ENCODE data around the gene EIF4B.
A peak's percentile ranks its signal among the peaks of the same experiment; 100 is the strongest.

EIF4B gene

DNA sequence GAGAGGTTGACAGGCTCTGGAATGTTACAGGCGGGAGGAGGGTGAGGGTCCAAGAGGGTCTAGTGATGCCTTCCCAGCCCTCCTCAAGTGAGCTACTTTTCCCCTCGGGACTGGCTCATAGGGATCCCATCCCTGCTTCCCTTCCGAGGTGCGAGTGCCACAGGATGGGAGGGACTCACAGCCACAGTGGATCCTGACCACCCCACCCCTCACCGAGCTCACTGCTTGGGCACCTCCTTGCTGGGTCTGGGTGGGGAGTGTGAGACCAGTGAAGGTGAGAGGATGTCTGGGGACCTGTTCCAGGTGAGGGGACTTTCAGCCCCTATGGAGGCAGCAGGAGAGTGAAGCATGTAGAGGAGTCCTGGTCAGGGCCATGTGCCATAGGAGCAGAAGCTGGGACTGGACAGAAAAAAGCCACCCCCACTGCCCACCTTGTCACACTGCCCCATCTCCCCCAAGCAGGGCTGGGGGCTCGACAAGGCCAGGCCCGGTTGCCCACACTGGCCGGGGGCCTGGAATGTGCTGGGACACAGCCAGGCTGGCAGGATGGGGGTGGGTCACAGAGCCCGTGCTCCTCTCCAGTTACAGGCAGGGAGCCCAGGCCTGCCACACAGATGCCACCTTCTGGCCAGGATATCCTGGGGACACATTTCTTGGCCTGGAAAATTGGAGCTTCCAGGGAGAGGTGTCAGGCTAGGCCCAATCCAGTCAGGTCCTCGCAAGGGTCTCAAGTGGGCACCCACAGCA lies 42.0 kb downstream of the EIF4B start:
- DNase-seq, result peak; percentile 32

DNA sequence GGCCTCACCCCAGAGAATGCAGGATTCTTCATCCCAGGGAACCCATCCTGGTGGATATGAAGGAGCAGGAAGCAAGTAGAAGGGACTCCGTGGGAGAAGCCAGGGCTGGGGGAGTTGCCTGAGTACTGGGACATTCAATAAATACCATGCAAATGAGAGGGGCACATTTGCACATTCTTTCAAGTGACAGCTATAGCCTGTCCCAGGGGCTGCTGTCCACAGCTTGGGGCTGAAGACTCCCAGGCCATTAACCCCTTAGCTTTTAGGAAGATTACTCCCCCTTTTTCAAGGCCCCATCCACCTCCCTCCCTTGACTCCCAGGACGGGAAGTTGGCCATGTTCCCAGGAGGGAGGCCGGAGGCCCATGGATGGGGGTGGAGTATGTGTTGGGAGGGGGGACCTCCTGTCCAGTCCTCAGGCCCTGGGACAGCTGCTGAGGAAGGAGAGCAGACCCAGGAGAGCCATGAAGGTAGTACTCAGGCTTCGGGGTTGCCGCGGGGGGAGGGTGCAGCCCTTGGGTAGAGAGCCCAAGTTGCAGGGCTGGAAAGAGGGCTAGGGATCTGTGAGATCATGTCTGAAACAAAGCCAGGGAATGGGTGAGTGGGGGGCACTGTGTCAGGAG lies 42.6 kb downstream of the EIF4B start:
- DNase-seq, result no peak

DNA sequence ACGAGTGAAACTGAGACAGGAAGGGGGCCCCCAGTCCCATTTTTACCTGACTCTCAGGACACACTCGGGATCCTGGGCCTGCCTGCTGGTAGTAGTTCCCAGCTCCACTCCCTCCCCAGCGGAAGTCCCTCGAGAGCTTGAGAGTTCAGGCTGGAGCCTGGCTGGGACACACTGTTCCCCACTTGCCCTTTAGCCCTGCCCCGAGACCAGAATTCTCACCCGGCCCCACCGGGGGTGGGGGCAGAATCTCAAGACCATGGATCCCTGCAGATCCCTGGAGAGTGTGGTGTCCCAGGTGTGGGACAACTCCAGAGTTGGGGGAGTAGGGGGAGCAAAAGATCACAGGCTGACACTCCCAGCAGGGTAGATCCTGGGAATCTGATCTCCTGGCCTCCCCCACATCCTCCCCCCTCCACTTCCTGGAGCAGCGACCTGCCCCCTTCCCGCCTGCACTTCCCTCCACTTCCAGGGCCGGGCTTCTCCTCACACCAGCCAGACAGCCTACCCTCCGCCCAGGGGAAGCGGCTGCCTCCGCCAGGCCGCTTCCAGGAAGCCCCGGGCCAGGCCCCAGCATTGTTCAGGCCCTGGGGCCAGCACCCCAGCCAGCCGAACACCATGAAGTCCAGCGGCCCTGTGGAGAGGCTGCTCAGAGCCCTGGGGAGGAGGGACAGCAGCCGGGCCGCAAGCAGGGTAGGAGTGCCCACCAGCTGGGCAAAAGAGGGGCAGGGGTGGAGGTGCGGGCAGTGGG lies 43.5 kb downstream of the EIF4B start, which contains the start of gene TNS2:
Gene TNS2, plus strand, starts transcription at position 495 of the 748 bp plus-strand sequence. Its CDS starts 121 bp downstream, at position 616.
- no peak for DNase-seq

DNA sequence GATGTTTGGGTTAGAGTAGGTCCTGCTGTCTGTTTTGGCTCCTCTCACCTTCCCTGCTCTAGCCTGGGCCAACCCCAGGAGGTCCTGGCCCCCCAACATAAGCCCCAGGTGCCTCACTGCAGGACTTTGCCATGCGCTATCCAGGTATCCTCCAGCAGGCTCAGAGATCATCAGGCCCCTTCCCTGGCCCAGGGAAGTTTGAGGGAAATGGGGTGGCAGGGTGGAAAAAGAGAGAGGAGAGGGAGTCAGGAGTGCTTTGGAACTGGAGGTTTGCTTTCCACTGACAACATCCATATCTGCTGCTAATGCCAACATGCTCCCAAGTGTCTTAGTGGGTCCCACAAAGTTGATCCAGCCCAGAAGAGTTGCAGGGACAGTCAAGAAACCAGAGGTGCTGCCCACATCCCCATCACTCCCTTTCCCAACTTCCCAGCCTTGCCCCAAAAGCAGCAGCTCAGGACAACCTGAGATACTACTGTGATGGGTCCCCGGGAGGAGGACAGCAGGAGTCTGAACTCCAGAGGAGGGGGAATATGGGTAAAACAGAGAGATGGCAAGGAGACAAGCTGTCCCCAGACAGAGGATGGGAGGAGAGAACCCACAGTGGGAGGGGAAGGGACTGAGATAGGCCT lies 44.3 kb downstream of the EIF4B start:
- DNase-seq, result no peak

DNA sequence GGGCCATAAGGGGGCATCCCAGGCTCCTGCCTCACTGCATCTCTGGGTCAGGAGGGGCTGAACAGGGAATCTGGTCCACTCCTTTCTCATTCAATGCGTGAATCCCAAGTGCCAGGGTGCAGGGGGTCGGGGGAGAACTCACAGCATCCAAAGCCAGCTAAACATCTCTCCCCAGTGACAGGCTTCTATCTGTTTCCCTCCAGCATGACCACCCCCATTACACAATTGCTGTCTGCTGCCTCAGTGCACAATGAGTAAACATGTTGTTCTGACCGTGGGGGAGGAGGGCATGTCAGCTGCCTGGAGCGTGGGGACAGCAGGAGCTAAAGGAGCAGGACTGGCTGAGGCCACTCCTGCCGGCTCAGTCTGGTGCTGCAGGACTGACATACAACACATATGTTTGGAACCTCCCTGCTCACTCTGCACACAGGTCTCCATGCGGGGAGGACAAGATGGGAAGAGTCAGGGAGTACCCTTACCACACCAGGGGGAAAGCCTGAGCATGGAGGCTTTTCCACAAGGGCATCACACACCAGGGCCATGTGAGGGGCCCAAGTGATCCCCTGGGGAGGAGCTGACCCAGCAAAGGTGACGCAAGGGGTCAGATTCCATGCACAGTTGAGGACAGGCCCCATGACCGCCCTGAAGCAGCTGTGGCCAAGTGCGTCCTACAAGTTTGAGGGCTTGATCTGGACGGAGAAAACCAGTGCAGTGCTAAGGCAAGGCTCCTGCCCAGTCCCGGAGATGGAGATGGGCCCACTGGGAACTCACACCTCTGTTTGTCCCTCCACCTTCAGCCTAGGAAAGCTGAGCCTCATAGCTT lies 45.0 kb downstream of the EIF4B start:
- peak; percentile 52 for DNase-seq

DNA sequence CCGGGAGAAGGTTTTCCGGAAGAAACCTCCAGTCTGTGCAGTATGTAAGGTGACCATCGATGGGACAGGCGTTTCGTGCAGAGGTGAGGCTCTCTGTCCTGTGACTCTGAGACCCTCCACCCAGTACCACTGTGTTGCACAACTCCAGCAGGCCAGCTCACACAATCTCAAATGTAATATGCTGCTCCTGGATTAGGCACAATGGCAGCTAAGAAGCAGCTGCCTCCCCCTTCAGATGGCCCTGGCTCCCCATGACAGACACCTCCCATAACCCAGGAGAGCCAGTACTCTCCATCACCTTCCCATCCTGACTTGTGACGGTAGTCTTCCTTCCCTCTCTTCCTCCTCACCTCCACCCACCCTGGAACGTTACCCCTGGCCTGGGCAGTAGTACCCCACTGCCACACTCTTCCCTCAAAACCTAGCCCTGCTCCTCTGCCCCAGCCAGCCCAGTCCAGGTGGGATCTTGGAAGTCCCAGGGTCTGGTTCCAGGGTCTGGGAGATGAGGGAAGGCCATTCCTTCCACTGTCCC lies 45.7 kb downstream of the EIF4B start:
- no peak for DNase-seq

DNA sequence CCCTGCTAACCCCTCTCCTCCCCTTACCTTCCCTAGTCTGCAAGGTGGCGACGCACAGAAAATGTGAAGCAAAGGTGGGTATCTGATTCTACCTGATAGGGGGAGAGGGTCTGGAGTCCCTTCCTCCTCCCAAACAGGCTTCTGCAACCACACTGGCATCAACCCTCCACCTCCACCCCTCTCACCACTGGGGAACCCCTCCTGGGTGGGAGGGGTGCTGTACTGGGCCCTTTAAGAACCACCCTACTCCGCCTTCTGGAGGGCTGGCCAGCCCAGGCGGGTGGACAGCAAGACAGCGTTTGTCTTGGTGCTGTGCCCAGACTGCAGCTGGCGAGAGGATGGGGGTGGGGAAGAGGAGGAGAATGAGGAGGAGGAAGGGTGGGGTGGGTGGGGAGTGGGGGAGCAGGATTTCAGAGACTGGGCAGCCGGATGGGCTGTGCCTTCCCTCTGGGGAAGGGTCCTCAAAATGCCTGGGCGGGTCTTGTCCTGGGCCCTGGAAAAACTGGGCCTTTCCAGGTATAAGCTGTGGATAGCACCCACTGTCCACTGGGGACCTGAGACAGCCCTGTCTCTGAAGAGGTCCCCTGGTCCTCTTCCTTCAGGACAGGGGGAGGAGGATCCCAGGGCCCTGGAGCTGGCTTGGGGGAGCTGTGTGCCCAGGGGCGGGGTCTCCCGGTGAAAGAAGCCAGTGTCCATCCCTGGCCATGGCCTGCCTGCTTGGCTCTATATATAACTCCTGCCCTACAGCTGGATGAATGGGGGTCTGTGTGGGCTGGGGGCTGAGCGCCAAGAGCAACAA lies 46.4 kb downstream of the EIF4B start:
- no peak for DNase-seq

DNA sequence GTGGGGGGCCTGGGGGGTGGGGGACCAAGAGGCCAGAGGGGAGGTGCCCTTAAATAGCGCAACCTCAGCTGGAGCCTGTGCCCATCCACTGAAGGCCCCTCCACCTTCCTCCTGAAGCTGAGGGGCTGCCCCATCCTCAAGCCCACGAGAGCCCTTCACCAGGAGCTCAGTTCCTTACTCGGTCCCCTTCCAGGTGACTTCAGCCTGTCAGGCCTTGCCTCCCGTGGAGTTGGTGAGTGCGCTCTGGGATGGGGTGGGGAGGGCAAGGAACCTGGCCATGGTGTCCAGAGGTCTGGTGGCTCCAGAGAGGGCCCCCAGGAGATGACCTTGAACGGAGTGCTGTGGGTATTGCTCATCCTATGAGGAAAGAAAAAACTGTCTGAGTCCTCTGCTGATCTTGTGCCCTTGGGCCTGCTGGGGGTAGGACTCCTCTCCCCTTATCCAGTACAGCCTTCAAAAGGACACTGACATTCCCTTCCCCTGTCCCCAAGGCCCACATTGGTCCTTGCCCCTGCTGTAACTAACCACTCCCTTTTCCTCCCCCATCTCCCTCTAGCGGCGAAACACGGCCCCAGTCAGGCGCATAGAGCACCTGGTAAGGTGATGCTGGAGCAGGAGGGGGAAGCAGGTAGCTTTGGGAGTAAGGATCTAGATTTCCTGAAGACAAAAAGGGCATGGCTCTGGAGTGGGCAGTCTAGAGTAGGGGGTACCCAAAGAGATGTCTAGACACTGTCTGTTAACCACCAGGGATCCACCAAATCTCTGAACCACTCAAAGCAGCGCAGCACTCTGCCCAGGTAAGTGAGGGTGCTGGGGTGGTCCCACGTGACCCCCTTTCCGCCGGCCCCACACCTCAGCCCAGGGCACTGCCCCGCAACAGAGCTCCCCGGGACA lies 47.2 kb downstream of the EIF4B start:
- DNase-seq, result no peak

DNA sequence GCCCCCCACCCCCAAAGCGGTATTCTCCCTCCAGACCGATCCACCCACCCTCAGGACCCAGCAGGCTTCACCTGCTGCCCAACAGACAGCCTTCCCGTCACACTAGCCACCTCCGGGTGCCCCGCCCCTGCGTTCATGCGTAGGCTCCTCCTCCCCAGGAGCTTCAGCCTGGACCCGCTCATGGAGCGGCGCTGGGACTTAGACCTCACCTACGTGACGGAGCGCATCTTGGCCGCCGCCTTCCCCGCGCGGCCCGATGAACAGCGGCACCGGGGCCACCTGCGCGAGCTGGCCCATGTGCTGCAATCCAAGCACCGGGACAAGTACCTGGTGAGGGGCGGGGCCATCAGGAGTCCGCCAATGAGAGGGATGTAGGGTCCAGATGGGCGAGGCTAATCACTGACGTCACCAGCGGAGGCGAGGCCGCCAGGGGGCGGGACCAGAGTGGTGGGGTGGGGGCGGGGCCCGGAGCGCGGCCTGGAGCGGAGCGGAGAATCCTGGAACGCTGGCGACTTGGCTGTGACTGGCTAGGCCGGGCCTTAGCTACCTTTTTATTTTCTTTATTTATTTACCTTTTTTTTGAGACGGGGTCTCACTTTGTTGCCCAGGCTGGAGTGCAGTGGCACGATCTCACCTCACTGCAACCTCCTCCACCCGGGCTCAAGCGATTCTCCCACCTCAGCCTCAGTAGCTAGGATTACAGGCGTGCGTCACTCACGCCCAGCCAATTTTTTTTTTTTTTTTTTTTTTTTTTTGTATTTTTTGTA lies 48.0 kb downstream of the EIF4B start:
- peak; percentile 79 for DNase-seq

DNA sequence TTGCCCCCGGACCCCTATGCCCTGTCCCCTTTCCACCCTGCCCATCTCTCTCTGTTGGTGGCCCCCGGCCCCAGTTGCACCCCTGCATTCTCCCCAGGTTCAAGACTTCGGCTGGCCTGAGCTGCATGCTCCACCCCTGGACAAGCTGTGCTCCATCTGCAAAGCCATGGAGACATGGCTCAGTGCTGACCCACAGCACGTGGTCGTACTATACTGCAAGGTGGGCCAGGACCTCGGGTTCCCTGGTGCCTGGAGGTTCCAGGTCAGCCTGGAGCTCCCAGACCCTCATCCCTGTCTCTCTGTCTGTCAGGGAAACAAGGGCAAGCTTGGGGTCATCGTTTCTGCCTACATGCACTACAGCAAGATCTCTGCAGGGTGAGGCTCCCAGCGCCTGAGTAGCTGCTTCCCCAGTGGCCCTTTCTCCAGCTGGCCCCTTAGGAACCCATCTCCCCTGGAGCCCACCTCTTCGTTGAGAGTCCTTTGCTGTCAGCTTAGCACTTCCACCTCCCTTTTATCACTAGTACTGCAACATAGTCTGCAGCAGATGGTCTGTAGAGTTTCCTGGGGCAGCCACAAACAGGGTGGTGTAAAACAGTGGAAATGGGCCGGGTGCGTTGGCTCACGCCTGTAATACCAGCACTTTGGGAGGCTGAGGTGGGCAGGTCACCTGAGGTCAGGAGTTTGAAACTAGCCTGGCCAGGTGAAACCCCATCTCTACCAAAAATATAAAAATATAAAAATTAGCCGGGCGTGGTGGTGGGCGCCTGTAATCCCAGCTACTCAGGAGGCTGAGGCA lies 49.4 kb downstream of the EIF4B start:
- DNase-seq, result no peak

DNA sequence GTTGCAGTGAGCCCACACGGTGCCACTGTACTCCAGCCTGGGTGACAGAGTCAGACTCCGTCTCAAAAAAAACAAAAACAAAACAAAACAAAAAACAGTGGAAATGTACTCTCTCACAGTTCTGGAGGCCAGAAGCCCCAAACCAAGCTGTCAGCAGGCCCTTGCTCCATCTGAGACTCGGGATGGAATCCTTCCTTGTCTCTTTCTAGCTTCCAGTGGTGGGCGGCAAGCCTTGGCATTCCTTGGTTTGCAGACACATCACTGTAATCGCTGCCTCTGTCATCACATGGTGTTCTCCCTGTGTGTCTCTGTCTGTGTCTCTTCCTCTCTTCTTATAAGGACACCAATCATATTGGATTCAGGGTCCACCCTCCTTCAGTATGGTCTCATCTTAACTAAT lies 50.0 kb downstream of the EIF4B start:
- DNase-seq, result no peak

DNA sequence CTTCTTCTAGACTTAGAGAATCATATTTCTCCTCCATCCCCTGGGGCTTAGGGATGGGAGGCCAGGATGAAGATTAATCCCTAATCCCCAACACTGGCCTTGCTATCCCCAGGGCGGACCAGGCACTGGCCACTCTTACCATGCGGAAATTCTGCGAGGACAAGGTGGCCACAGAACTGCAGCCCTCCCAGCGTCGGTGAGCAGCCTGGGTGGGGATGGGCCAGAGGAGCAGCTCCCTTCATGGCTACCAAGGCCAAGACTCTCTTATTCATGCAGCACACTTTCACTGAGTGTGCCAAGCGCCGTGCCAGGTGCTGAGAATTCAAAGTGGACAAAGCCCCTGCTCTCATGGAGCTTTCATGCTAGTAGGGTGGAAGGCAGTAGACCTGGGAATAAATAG lies 50.6 kb downstream of the EIF4B start:
- no peak for DNase-seq

DNA sequence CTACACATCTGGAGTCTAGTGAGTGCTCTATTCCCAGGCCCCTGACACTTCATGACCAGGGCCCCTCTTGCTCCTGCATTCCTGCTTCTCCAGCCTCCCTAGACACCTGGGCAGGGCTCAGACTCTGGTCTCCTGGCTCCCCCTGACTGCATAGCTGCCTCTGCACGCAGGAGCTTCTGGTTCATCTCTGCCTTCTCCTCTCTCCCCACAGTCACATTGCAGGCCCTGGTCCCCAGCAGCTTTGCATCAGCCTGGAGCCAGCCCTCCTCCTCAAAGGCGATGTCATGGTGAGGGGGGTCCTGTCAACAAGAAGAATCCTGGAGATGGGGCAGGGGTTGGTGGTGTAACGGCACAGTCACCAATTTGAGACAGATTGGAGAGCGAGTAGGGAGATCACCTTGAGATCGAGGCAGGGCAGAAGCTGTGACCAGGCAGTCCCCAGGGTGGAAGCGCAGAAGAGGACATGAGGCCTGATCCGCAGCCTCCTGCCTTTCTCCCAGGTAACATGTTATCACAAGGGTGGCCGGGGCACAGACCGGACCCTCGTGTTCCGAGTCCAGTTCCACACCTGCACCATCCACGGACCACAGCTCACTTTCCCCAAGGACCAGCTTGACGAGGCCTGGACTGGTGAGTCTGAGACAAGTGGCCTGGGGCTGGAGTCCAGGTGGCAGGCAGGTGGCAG lies 51.7 kb downstream of the EIF4B start:
- DNase-seq, result no peak

DNA sequence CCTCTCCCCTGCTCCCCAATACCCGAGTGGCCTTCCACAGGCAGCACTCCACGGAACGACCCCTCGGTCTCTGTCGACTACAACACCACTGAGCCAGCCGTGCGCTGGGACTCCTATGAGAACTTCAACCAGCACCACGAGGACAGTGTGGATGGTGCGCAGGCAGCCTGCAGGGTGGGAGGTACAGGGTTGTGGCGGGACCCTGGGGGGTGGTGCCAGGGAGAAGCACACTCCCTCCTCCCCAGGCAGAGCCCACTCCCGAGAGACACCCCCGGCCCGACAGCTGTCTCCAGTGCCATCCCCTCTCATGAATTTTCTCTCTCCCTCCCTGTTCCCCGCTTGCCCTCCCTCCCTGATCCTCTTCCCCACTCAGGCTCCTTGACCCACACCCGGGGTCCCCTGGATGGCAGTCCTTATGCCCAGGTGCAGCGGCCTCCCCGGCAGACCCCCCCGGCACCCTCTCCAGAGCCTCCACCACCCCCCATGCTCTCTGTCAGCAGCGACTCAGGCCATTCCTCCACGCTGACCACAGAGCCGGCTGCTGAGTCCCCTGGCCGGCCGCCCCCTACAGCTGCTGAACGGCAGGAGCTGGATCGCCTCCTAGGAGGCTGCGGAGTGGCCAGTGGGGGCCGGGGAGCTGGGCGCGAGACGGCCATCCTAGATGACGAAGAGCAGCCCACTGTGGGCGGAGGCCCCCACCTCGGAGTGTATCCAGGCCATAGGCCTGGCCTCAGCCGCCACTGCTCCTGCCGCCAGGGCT lies 52.6 kb downstream of the EIF4B start:
- no peak for DNase-seq

DNA sequence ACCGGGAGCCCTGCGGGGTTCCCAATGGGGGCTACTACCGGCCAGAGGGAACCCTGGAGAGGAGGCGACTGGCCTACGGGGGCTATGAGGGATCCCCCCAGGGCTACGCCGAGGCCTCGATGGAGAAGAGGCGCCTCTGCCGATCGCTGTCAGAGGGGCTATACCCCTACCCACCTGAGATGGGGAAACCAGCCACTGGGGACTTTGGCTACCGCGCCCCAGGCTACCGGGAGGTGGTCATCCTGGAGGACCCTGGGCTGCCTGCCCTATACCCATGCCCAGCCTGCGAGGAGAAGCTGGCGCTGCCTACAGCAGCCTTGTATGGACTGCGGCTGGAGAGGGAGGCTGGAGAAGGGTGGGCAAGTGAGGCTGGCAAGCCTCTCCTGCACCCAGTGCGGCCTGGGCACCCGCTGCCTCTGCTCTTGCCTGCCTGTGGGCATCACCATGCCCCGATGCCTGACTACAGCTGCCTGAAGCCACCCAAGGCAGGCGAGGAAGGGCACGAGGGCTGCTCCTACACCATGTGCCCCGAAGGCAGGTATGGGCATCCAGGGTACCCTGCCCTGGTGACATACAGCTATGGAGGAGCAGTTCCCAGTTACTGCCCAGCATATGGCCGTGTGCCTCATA lies 53.3 kb downstream of the EIF4B start:
- no peak for DNase-seq

DNA sequence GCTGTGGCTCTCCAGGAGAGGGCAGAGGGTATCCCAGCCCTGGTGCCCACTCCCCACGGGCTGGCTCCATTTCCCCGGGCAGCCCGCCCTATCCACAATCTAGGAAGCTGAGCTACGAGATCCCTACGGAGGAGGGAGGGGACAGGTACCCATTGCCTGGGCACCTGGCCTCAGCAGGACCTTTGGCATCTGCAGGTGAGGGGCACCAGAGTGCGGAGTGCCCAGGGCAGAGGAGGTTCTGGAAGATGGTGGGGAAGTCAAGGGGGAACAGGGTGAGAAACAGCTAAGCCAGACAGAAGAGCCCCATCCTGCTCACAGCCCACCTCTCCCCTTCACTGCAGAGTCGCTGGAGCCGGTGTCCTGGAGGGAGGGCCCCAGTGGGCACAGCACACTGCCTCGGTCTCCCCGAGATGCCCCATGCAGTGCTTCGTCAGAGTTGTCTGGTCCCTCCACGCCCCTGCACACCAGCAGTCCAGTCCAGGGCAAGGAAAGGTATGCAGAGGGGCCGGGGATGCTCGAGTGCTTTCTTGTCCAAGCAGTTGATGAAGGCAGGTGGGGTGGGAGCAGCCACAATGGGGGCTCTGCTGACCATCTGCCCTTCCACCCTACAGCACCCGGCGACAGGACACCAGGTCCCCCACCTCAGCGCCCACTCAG lies 53.9 kb downstream of the EIF4B start:
- no peak for DNase-seq
